ENCODE measurements around the gene C12orf75. TPM values are rescaled to one million over a fixed set of nuclear protein-coding genes. Genes with fewer than 3 reads are reported as not detected.

C12orf75 gene
- total RNA-seq, 1 donor from 2014 or later: 183 TPM

DNA sequence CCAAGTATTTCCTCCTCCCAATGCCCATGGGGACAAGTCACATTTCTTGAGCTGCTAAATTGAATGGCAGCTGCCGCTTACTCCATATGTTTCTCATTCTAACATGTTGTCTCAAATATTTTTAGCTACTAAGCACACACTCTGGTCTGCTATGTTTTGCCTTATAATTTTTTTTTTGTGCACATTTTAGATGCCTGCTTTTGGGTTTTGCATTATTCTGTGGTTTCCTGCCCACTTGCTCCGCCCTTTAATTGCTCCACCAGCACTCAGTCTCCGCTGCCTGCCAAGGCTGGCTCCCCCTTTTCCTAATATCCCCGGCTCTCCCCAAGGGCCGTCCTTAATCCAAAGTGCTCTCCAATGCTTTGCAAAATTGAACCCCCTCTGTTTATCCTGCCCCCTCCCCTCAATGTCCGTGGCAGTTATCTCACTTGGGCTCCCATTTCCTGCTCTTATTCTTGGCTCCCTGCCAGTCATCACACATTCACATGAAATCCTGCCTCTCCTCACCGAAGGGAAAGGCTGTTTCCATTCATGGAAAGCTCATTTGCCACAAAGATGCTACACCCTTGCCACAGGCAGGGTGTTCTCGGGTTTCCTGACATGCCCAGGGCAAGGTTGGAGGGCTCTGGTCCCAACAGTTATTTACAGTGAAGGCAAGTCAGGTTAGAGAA lies 79.4 kb downstream of the C12orf75 start:
- intact Hi-C loops (cut with micrococcal nuclease): no loop called here

DNA sequence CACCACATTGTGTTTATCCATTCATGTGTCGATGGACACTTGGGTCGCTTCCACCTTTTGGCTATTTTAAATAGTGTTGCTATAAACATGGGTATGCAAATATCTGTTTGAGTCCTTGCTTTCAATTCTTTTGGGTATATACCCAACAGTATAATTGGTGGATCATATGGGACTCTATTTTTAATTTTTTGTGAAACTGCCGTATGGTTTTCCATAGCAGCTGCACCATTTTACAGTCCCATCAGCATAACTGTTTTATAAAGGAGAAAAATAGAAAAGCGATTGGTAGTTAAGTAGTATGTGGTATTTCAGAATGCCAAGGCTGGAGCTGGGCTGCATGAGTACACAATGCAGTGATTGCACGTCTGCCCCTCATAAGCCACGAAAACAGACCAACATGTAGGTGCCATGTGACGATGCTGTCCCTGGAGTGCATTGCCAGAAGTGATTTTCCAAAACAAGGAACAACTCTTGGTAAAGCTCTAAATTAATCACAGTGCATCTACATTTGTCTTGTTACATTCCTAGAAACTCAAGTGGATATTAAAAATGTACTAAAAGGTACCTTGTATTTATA lies 83.5 kb downstream of the C12orf75 start:
- intact Hi-C loops (cut with micrococcal nuclease): no loop called here

DNA sequence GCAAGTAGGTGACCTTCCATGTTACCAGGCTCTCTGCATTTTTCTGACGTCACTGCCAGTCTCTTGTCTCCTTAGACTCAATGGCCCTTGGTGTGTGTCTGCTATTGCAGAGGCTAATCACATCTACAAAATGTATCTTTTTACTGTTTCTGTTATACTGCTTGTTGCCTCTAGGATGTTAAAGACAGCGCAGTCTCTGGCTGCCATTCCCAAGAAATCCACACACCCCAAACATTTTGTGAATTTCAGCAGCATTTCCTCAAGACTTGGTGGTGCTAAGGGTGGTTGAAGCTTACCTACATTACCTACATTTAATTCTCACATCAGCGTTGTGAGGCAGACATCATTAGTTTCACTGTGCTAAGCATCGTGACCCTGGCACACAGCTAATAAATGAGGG lies 87.2 kb downstream of the C12orf75 start:
- intact Hi-C loops (cut with micrococcal nuclease): no loop called here

DNA sequence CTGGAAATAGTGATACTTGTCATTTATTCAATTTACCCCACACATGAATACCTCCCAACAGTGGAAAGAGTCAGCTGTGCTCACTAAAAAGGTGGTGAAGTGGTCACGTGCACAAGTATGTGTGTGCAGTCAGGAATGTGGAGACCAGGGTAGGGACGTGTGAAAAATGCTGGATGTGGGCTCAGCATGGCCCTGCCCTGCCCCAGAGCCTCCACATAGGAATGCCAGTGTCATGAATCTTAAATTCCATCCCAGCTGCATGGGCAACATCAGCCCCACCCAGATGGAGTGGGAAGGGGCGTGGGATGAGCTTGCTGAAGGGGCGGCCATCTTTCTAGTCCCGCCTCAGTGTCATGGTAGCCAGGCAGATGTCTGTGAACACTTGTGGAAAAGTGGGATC lies 87.7 kb downstream of the C12orf75 start:
- intact Hi-C loops (cut with micrococcal nuclease): no loop called here

GRCh38 chr12:105418821-105419291 lies 88.4 kb downstream of the C12orf75 start:
- intact Hi-C loops (cut with micrococcal nuclease): no loop called here

DNA sequence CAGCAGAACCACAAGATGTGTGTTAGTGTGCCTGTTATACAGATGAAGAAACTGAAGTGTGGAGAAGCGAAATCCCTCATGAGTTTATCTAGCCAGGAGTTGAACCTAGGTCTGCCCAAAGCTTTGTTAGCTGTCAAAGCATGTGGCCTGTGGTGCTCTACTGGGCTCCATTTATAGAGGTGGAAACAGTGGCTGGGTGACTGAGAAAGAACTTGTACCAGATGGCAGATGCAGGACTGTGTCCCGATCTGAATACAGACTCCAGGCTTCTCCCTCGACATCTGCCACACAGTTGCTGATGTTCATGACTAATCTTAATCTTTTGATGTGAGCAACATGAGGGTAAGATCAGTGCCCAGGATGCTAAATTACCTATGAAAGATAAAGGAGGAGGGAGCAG lies 89.1 kb downstream of the C12orf75 start:
- intact Hi-C loops (cut with micrococcal nuclease): loop anchor here (1.0 to 2.0 kb wide), 4 partner anchors 286 to 863 kb away; no protein-coding TSS in a partner anchor

DNA sequence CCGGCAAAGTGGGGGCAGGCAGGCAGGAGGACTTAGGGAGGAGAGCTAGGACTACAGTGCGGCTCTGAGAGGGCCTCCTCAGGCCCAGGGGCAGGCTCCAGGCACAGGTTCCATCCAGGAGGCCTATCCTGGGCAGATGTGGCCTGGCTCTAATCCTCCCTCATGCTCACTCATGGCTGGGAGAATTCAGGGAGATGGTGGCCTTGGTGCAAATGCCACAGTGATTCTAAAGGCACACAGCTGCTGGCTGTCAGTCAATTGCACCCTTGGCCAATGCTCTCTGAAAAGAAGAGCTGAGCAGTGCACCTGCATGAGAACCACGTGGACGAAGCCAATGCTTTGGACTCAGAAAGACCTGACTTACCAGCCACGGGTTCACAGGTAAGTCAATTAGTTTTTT lies 89.6 kb downstream of the C12orf75 start:
- intact Hi-C loops (cut with micrococcal nuclease): loop anchor here (1.0 to 2.0 kb wide), 4 partner anchors 285 to 863 kb away; no protein-coding TSS in a partner anchor

DNA sequence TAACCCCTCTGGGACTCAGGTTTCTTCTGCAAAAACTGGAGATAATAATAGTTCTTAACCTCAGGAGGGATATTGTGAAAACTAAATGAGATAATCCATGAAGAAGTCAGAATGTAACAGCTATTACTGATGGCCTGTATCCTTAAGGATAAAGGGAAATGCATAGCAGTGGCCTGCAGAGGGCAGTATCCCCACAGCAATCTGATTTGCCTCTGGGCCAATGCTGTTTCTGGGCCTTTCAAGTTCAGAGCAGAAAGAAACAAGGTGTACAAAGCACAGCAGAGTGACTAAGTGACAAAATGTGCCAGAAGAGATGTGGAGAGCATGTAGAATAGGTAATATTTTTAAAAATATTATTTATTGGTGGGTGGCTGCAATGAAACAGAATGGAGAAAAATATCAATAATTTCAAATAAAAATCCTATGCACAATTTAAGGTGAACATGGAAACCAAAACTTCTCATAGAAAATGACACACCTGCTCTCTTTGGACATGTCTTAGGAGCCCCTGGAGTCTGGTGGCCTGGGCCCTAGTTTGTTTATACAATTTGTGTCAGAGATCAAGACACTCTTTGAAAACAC lies 90.3 kb downstream of the C12orf75 start:
- intact Hi-C loops (cut with micrococcal nuclease): loop anchor here (1.0 to 2.0 kb wide), 4 partner anchors 285 to 862 kb away; no protein-coding TSS in a partner anchor

Other genes starting within 250 kb of the C12orf75 start
- gene ALDH1L2, start 246.2 kb upstream of the C12orf75 start, total RNA-seq: 0.78 and 1.2 TPM in 2 replicates
- 52.8 and 58.7 TPM in 2 replicates for gene WASHC4, start 223.0 kb upstream of the C12orf75 start, total RNA-seq
- 25.4 and 26.0 TPM in 2 replicates for gene APPL2, start 94.5 kb upstream of the C12orf75 start, total RNA-seq